GM19193 (cell line): ENCODE data around the gene COPA.

Experiments
- POLR2A ChIP-seq: IDR thresholded peaks from 4 replicates; pipeline ENCODE4 v1.6.1; 2011; ENCODE audit not compliant: insufficient read depth, insufficient read length; ENCODE audit errors: extremely low read depth

COPA gene

DNA sequence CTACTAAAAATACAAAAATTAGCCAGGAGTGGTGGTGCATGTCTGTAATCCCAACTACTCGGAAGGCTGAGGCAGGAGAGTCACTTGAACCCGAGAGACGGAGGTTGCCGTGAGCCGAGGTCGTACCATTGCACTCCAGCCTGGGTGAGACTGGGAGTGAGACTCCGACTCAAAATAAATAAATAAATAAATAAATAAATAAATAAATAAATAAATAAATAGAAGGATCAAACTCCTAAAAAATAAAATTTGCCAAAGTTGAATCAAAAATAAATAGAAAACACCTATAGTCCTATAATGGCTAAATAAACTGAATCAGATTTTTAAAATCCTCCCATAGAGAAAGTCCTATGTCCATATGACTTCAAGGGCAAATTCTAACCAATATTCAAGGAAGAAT is 42.9 kb downstream of the COPA start:
- no peak for TF ChIP-seq POLR2A

DNA sequence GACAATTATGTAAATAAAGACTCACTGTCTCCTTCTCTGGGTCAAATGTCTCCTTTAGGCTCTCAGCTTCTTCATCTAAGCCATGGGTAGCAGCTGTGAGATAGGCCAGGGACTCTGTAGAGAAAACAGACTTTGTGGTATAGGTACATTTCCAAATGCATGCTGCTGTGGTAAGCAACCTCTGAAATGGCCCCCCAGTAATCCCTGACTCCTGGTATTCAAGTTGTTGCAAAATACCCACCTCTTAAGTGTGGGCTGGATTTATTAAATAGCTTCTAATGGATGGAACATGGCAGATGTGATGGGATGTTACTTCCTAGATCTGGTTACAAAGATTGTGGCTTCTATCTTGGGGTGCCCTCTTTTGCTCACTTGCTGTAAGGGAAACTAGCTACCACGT is 47.0 kb downstream of the COPA start:
- TF ChIP-seq POLR2A = no peak

DNA sequence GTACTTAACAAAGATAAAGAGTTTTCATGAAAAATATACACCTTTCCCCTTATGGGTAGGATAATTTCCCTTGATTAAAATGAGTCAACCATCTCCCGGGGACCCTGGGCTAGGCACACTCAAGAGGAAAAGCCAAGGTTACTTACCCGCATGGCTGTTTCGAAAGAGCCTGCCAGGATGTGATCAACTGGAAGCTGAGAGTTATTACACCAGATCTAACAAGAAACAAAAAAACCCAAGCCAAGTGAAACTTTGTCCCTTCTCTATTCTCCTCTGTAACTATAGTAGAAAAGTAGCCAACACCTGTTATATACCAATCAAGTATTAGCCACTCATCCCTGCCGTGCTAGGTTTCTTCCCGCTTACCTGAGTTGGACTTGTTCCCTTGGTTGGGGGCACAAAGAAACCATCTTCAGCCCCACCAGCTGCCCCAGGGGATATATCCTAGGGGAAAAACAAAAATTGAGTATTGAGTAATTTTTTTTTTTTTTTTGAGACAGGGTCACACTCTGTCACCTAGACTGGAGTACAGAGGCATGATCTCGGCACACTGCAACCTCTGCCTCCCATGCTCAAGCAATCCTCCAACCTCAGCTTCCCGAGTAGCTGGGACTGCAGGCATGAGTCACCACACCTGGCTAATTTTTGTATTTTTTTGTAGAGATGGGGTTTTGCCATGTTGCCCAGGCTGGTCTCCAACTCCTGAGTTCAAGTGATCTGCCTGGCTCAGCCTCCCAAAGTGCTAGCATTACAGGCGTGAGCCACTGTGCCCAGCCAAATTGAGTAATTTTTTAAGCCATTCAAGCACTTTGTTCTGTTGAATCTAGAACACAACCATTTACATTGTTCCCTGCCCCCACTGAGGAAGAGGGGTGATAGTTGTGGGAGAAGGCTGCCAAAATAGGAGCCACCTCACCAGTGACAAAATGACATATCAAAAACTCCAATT is 49.8 kb downstream of the COPA start:
- no peak for TF ChIP-seq POLR2A

GRCh38 chr1:160291248-160292220 is 51.5 kb downstream of the COPA start:
- no peak for TF ChIP-seq POLR2A

GRCh38 chr1:160285506-160285905 is 57.5 kb downstream of the COPA start:
- no peak for TF ChIP-seq POLR2A

DNA sequence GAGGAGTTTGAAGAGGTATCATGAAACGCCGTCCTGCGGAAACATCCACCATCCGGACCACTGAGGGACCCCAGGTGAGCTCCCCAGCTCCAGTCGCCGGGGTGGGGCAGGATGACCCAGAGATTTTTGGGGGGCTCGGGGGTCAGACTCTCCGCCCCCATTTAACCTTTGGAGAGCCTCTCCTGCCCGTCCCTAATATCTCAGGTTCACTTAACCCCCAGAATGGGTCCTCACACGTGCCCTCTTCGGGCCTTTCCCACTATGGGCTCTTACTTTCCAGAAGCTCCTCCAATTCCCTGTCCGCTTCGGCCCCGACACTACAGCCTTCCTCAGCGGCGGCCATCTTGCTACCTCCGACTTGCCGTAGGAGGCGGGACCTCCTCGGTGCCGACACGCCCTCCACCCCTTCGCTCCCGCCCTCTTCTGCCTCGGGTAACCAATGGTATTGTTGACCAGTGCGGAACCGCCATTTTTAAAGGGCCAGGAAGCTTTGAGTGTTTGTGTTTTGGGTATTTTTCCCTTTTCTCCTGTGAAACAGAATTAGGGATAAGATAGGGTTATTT is 58.2 kb downstream of the COPA start, which contains the start of gene PEX19:
TSS of gene PEX19 (minus strand) at position 352 of the 563 bp plus-strand sequence. CDS start at position 343, 9 bp downstream.
- TF ChIP-seq POLR2A = peak; percentile 84

GRCh38 chr1:160284220-160284781 is 58.7 kb downstream of the COPA start:
- no peak for TF ChIP-seq POLR2A

GRCh38 chr1:160282807-160283206 is 60.2 kb downstream of the COPA start:
- TF ChIP-seq POLR2A = no peak

- no peak for TF ChIP-seq POLR2A
Observed at GRCh38 chr1:160277987-160278386, 65.1 kb downstream of the COPA start.

DNA sequence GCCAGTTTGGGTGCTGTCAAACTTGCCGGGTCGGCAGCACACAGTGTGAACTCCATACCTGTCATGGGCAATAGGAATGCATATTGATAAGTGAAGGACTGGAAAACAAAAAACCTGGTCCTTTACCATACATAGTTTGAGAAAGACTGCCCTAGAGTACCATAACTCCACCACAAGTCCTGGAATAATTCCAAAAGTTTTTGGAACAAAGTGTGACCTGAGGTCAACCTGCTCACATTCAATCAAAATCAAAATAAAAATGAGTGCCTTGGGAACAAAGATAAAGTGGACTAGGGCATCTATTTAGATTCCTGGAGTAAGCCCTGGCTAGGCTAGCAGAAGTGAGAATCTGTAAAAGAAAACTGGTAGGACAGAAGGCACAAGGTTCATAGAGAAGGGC is 65.7 kb downstream of the COPA start:
- no peak for TF ChIP-seq POLR2A

DNA sequence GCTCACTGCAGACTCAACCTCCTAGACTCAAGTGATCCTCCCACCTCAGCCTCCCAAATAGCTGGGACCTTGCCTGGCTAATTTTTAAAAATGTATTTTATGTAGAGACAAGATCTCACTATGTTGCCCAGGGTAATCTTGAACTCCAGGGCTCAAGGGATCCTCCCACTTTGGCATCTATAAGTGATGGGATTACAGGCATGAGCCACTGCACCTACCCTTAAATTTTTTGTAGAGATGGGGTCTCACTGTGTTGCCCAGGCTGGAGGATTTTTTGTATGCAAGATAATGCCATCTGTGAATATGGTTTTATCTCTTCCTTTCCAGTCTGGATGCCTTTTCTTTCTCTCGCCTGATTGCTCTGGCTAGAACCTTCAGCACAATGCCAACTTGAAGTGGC is 72.0 kb downstream of the COPA start:
- no peak for TF ChIP-seq POLR2A

GRCh38 chr1:160267284-160267991 is 75.6 kb downstream of the COPA start:
- TF ChIP-seq POLR2A = no peak

- no peak for TF ChIP-seq POLR2A
Observed at GRCh38 chr1:160264795-160265307, 78.2 kb downstream of the COPA start.
